Epithelial cell of esophagus (primary cell): ENCODE data around the gene FLNC.

Experiments
- DNase-seq: peaks from one replicate; pipeline ENCODE4 v3.0.0; 2010; ENCODE audit warnings: low read depth
- H3K4me3 ChIP-seq: 2 replicates; pipeline ENCODE4 v1.5.1; 2011; ENCODE audit warnings: mild to moderate bottlenecking, low read length, control low read depth
- CTCF ChIP-seq: IDR thresholded peaks from 2 replicates; pipeline ENCODE4 v1.5.1; 2011; ENCODE audit warnings: low read depth, mild to moderate bottlenecking, low read length, control low read depth, inconsistent platforms; ENCODE audit not compliant: insufficient read depth; ENCODE audit errors: missing control alignments

Gene FLNC

GRCh38 chr7:128869944-128870285, 39.7 kb downstream of the FLNC start:
- TF ChIP-seq CTCF: no peak
- no peak for DNase-seq
- H3K4me3 ChIP-seq: no peak overlapping the region

GRCh38 chr7:128871050-128871449, 40.8 kb downstream of the FLNC start:
- no peak for DNase-seq
- no peak for TF ChIP-seq CTCF

GRCh38 chr7:128872394-128872824, 42.2 kb downstream of the FLNC start:
- peak; percentile 22 for TF ChIP-seq CTCF
- DNase-seq: peak; percentile 79
- no peak overlapping the region for H3K4me3 ChIP-seq

More at GRCh38 chr7:128871050-128871449, 40.8 kb downstream of the FLNC start:
- no peak overlapping the region for H3K4me3 ChIP-seq

GRCh38 chr7:128873234-128873633, 43.0 kb downstream of the FLNC start:
- no peak overlapping the region for H3K4me3 ChIP-seq
- no peak for TF ChIP-seq CTCF
- DNase-seq: no peak

GRCh38 chr7:128874140-128875031, 44.2 kb downstream of the FLNC start:
- no peak for TF ChIP-seq CTCF
- DNase-seq: no peak
- no peak overlapping the region for H3K4me3 ChIP-seq

- TF ChIP-seq CTCF: no peak
- no peak overlapping the region for H3K4me3 ChIP-seq
- no peak for DNase-seq
Observed at GRCh38 chr7:128875523-128875948, 45.3 kb downstream of the FLNC start.

GRCh38 chr7:128876127-128876526, 45.9 kb downstream of the FLNC start:
- peak; percentile 40 for DNase-seq
- no peak overlapping the region for H3K4me3 ChIP-seq
- TF ChIP-seq CTCF: no peak
